HepG2 (cell line): ENCODE results near the gene CCNQ. TPM values are rescaled to one million over a fixed set of nuclear protein-coding genes. Genes with fewer than 3 reads are reported as not detected.
A peak's percentile ranks its signal among the peaks of the same experiment; 100 is the strongest.

Source experiments
- HDAC1 ChIP-seq: sonication (generic); formaldehyde crosslinking; IDR thresholded peaks from 2 replicates; pipeline ENCODE4 v1.5.1; 2020; ENCODE audit warnings: mild to moderate bottlenecking, missing genetic modification reagents
- IRX3 ChIP-seq: sonication (generic); formaldehyde crosslinking; IDR thresholded peaks from 2 replicates; pipeline ENCODE4 v1.8.1; 2023; ENCODE audit warnings: mild to moderate bottlenecking, low read depth, missing genetic modification reagents, borderline replicate concordance
- KLF12 ChIP-seq: sonication (generic); formaldehyde crosslinking; IDR thresholded peaks from 2 replicates; pipeline ENCODE4 v1.4.0; 2020; ENCODE audit warnings: missing genetic modification reagents, borderline replicate concordance
- POLR2AphosphoS5 ChIP-seq: IDR thresholded peaks from 2 replicates; pipeline ENCODE4 v1.6.1; 2012; ENCODE audit warnings: low read depth, low read length
- RAD21 ChIP-seq: fragments of 450-650 bp; formaldehyde crosslinking; IDR thresholded peaks from 2 replicates; pipeline ENCODE4 v1.5.0; 2020; ENCODE audit warnings: mild to moderate bottlenecking
- SOX13 ChIP-seq, 3 experiments: fragments of 450-650 bp in 1 of 3; sonication (generic) in 1 of 3; formaldehyde crosslinking in 1 of 3; IDR thresholded peaks in 2 of 3; conservative IDR thresholded peaks in 1 of 3; 2 replicates each; pipeline versions ENCODE4 v1.5.0 to v1.6.1; 2016 to 2020; ENCODE audit warnings: antibody characterized with exemption in 1 of 3, mild to moderate bottlenecking in 1 of 3, missing compliant biosample characterization in 1 of 3, missing genetic modification reagents in 1 of 3, moderate library complexity in 1 of 3
- ZBTB3 ChIP-seq: sonication (generic); formaldehyde crosslinking; IDR thresholded peaks from 2 replicates; pipeline ENCODE4 v1.4.0; 2020; ENCODE audit warnings: low read depth, mild to moderate bottlenecking, moderate library complexity, missing genetic modification reagents, borderline replicate concordance
- ZBTB7B ChIP-seq: sonication (generic); formaldehyde crosslinking; IDR thresholded peaks from 2 replicates; pipeline ENCODE4 v1.4.0; 2020; ENCODE audit warnings: missing genetic modification reagents
- ZNF143 ChIP-seq: sonication (generic); formaldehyde crosslinking; IDR thresholded peaks from 2 replicates; pipeline ENCODE4 v1.4.0; 2020; ENCODE audit warnings: missing genetic modification reagents
- ZNF564 ChIP-seq: sonication (generic); formaldehyde crosslinking; IDR thresholded peaks from 2 replicates; pipeline ENCODE4 v1.8.1; 2023; ENCODE audit warnings: mild to moderate bottlenecking, missing genetic modification reagents
- ZNF577 ChIP-seq: sonication (generic); formaldehyde crosslinking; IDR thresholded peaks from 2 replicates; pipeline ENCODE4 v1.4.0; 2020; ENCODE audit warnings: mild to moderate bottlenecking, low read depth, missing genetic modification reagents, borderline replicate concordance
- ZSCAN31 ChIP-seq: sonication (generic); formaldehyde crosslinking; IDR thresholded peaks from 2 replicates; pipeline ENCODE4 v1.5.0; 2020; ENCODE audit warnings: low read depth, mild to moderate bottlenecking, missing genetic modification reagents
- ZZZ3 ChIP-seq: sonication (generic); formaldehyde crosslinking; IDR thresholded peaks from 2 replicates; pipeline ENCODE4 v1.4.0; 2020; ENCODE audit warnings: missing genetic modification reagents, mild to moderate bottlenecking, borderline replicate concordance
- polyA plus RNA-seq, 8 experiments: library from polyadenylated mRNA; depleted of rRNA in 3 of 8; stranded (reverse) in 7 of 8; unstranded in 1 of 8; fragments of >200 nt; fragmentation: Illumina TruSeq in 4 of 8; extraction: Trizol in 4 of 8; gene quantifications; 2 replicates each; pipeline versions ENCODE4 v1.2.1 to v1.2.3, GENCODE V29; 2011 to 2016; ENCODE audit warnings: low read depth in 4 of 8, missing spikeins in 1 of 8, mixed read lengths in 1 of 8; ENCODE audit not compliant: insufficient read depth in 1 of 8
- total RNA-seq, 5 experiments: library from RNA; depleted of rRNA; stranded (reverse); fragments of >200 nt; fragmentation: Illumina TruSeq; extraction: Trizol; gene quantifications; 2 replicates each; pipeline ENCODE4 v1.2.3, GENCODE V29; 2016; ENCODE audit warnings: low read depth in 1 of 5
- TF ChIP-seq, protein P1 (sequence below), 2 experiments: IDR thresholded peaks; 2 replicates each; pipeline ENCODE4 v1.6.1; 2011 to 2012; ENCODE audit warnings: low read length in 2 of 2, borderline replicate concordance in 1 of 2, low read depth in 1 of 2, mild to moderate bottlenecking in 1 of 2, moderate library complexity in 1 of 2
- TF ChIP-seq, protein P2 (sequence below): sonication (generic); formaldehyde crosslinking; IDR thresholded peaks from 2 replicates; pipeline ENCODE4 v1.5.0; 2020; ENCODE audit warnings: mild to moderate bottlenecking, missing genetic modification reagents, borderline replicate concordance
- TF ChIP-seq, protein P3 (sequence below): sonication (generic); formaldehyde crosslinking; IDR thresholded peaks from 2 replicates; pipeline ENCODE4 v1.5.0; 2020; ENCODE audit warnings: missing genetic modification reagents
- TF ChIP-seq, protein P4 (sequence below): IDR thresholded peaks from 2 replicates; pipeline ENCODE4 v1.6.1; 2016

The CCNQ gene
- total and polyA plus RNA-seq, 2 of the 13 experiments (the other 11 are each of a cell fraction or from before 2014, with no cell fraction given) = 15.0 to 25.5 TPM

DNA sequence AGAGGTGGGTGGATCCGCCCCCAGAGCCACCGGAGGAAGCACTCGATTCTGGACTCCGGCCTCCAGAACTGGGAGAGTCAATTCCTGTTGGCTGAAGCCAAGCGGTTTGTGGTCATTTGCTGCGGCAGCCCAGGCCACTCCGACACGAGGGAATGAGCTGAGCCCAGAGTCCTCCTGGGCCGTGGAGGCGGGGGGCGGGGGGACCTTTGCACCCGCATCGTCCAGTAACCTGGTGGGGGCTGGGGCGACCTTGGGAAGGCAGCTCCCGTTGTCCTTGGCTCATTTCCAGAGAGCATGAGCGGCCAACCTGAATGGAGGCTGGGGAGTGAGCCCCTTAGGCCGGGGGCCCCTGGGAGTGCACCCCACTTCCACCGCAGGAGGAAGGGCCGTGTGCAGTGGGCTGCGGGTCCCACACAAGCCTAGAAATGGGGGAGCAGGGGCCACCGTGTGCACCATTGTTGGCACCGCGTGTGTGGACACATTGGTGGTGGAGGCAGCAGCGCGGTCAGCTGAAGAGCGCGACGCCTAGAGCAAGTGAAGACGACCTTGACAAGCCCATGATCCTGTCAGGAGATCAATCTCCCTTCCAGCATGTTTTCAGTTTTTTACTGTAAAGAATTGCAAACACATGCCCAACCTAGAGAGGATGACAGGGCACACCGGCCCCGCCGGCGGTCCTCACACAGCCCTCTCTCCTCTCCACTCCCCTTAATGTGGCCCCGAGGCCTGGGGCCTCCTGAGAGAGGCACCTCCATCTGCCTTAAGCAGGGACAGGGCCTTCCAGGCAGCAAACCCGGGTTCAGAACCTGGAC, 28.1 kb upstream of the CCNQ start (continued):
- TF ChIP-seq, protein P1, sequence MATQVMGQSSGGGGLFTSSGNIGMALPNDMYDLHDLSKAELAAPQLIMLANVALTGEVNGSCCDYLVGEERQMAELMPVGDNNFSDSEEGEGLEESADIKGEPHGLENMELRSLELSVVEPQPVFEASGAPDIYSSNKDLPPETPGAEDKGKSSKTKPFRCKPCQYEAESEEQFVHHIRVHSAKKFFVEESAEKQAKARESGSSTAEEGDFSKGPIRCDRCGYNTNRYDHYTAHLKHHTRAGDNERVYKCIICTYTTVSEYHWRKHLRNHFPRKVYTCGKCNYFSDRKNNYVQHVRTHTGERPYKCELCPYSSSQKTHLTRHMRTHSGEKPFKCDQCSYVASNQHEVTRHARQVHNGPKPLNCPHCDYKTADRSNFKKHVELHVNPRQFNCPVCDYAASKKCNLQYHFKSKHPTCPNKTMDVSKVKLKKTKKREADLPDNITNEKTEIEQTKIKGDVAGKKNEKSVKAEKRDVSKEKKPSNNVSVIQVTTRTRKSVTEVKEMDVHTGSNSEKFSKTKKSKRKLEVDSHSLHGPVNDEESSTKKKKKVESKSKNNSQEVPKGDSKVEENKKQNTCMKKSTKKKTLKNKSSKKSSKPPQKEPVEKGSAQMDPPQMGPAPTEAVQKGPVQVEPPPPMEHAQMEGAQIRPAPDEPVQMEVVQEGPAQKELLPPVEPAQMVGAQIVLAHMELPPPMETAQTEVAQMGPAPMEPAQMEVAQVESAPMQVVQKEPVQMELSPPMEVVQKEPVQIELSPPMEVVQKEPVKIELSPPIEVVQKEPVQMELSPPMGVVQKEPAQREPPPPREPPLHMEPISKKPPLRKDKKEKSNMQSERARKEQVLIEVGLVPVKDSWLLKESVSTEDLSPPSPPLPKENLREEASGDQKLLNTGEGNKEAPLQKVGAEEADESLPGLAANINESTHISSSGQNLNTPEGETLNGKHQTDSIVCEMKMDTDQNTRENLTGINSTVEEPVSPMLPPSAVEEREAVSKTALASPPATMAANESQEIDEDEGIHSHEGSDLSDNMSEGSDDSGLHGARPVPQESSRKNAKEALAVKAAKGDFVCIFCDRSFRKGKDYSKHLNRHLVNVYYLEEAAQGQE (IDR thresholded peaks at IDR 0.05; ENCODE audit: borderline replicate concordance in 1 of 2, low read depth in 1 of 2, low read length in 2 of 2) = peak in 1 of 2 experiments; percentile 50; a peak in 1 of 4 replicates
- TF ChIP-seq KLF12 (CRISPR knock-in tag) (no peak), ZBTB7B (CRISPR knock-in tag) (peak; percentile 72; the same call in 1 of the 2 replicates), IRX3 (no peak), ZZZ3 (no peak), ZSCAN31 (CRISPR knock-in tag) (peak; percentile 48; the same call in 1 of the 2 replicates), ZNF577 (CRISPR knock-in tag) (no peak), SOX13 (IDR thresholded peaks at IDR 0.05) (no peak), SOX13 (CRISPR knock-in tag; conservative IDR thresholded peaks at IDR 0.05 in 1 of 2, IDR thresholded peaks at IDR 0.05 in 1 of 2) (peak in 1 of 2 experiments; percentile 55; a peak in 2 of 4 replicates), POLR2AphosphoS5 (peak; percentile 27; the same call in 1 of the 2 replicates), RAD21 (CRISPR knock-in tag) (no peak), ZNF143 (CRISPR knock-in tag) (0 out of 2 replicates have a peak, but pooled peaks have one; percentile 35), ZNF564 (CRISPR knock-in tag) (no peak), ZBTB3 (CRISPR knock-in tag) (no peak), HDAC1 (0 out of 2 replicates have a peak, but pooled peaks have one; percentile 19)
- TF ChIP-seq, protein P2, sequence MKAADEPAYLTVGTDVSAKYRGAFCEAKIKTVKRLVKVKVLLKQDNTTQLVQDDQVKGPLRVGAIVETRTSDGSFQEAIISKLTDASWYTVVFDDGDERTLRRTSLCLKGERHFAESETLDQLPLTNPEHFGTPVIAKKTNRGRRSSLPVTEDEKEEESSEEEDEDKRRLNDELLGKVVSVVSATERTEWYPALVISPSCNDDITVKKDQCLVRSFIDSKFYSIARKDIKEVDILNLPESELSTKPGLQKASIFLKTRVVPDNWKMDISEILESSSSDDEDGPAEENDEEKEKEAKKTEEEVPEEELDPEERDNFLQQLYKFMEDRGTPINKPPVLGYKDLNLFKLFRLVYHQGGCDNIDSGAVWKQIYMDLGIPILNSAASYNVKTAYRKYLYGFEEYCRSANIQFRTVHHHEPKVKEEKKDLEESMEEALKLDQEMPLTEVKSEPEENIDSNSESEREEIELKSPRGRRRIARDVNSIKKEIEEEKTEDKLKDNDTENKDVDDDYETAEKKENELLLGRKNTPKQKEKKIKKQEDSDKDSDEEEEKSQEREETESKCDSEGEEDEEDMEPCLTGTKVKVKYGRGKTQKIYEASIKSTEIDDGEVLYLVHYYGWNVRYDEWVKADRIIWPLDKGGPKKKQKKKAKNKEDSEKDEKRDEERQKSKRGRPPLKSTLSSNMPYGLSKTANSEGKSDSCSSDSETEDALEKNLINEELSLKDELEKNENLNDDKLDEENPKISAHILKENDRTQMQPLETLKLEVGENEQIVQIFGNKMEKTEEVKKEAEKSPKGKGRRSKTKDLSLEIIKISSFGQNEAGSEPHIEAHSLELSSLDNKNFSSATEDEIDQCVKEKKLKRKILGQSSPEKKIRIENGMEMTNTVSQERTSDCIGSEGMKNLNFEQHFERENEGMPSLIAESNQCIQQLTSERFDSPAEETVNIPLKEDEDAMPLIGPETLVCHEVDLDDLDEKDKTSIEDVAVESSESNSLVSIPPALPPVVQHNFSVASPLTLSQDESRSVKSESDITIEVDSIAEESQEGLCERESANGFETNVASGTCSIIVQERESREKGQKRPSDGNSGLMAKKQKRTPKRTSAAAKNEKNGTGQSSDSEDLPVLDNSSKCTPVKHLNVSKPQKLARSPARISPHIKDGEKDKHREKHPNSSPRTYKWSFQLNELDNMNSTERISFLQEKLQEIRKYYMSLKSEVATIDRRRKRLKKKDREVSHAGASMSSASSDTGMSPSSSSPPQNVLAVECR (CRISPR knock-in tag) = no peak
- TF ChIP-seq, protein P3, sequence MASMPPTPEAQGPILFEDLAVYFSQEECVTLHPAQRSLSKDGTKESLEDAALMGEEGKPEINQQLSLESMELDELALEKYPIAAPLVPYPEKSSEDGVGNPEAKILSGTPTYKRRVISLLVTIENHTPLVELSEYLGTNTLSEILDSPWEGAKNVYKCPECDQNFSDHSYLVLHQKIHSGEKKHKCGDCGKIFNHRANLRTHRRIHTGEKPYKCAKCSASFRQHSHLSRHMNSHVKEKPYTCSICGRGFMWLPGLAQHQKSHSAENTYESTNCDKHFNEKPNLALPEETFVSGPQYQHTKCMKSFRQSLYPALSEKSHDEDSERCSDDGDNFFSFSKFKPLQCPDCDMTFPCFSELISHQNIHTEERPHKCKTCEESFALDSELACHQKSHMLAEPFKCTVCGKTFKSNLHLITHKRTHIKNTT (CRISPR knock-in tag) = no peak
- TF ChIP-seq, protein P4, sequence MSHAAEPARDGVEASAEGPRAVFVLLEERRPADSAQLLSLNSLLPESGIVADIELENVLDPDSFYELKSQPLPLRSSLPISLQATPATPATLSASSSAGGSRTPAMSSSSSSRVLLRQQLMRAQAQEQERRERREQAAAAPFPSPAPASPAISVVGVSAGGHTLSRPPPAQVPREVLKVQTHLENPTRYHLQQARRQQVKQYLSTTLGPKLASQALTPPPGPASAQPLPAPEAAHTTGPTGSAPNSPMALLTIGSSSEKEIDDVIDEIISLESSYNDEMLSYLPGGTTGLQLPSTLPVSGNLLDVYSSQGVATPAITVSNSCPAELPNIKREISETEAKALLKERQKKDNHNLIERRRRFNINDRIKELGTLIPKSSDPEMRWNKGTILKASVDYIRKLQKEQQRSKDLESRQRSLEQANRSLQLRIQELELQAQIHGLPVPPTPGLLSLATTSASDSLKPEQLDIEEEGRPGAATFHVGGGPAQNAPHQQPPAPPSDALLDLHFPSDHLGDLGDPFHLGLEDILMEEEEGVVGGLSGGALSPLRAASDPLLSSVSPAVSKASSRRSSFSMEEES (CRISPR knock-in tag) = peak; percentile 27; the same call in 1 of the 2 replicates
